Esophagus muscularis mucosa (tissue), 4 donors: Measurements from ENCODE around the gene NDUFAF2. TPM values are rescaled to one million over a fixed set of nuclear protein-coding genes. Genes with fewer than 3 reads are reported as not detected.

ENCODE experiments used
- DNase-seq: peaks from one replicate; pipeline ENCODE4 v3.0.0-alpha.2; 2017; ENCODE audit errors: extremely low spot score
- H3K27ac ChIP-seq, 4 donors: fragments of 200-600 bp; sonication (generic); replicated peaks in 1 of 4; 1 replicate in 3 of 4; 2 replicates in 1 of 4; pipeline ENCODE4 v1.5.1; 2016 to 2019; ENCODE audit warnings: mild to moderate bottlenecking in 1 of 4
- H3K27me3 ChIP-seq, 4 donors: fragments of 200-600 bp; sonication (generic); one replicate each; pipeline versions ENCODE4 v1.5.1 to v1.6.0; 2016 to 2019
- H3K36me3 ChIP-seq, 4 donors: fragments of 200-600 bp; sonication (generic); one replicate each; pipeline ENCODE4 v1.5.1; 2016 to 2019
- H3K4me1 ChIP-seq, 4 donors: fragments of 200-600 bp; sonication (generic); one replicate each; pipeline ENCODE4 v1.5.1; 2016 to 2019
- H3K4me3 ChIP-seq, 4 donors: fragments of 200-600 bp; sonication (generic); 1 replicate in 2 of 4; 2 replicates in 2 of 4; pipeline ENCODE4 v1.5.1; 2016 to 2019; ENCODE audit warnings: mild to moderate bottlenecking in 4 of 4, moderate library complexity in 1 of 4
- H3K9me3 ChIP-seq, 4 donors: fragments of 200-600 bp; sonication (generic); 1 replicate in 3 of 4; 2 replicates in 1 of 4; pipeline ENCODE4 v1.5.1; 2016 to 2019
- CTCF ChIP-seq, 3 experiments: fragments of 200-600 bp in 2 of 3; fragments of 450-650 bp in 1 of 3; sonication (generic) in 2 of 3; IDR thresholded peaks; one replicate each; pipeline ENCODE4 v1.5.1; 2017 to 2019; ENCODE audit warnings: antibody characterized with exemption in 3 of 3, mild to moderate bottlenecking in 2 of 3, moderate library complexity in 1 of 3
- EP300 ChIP-seq: sonication (generic); formaldehyde crosslinking; IDR thresholded peaks from one replicate; pipeline ENCODE4 v1.6.1; 2017; ENCODE audit warnings: antibody characterized with exemption
- POLR2A ChIP-seq: fragments of 450-650 bp; IDR thresholded peaks from one replicate; pipeline ENCODE4 v1.6.1; 2017; ENCODE audit warnings: antibody characterized with exemption, moderate library complexity, mild to moderate bottlenecking, low read depth
- POLR2AphosphoS5 ChIP-seq, 2 donors: sonication (generic); formaldehyde crosslinking; IDR thresholded peaks; one replicate each; pipeline ENCODE4 v1.6.1; 2017; ENCODE audit warnings: antibody characterized with exemption in 2 of 2
- WGBS: methylation state at CpG from one replicate; pipeline ENCODE4 v1.1.5; 2018; 5-methylcytosine and 5-hydroxymethylcytosine counted together
- intact Hi-C: fragments of 100-400 bp; cut with DNase I; formaldehyde crosslinking; loops from one replicate; pipeline ENCODE4 v1.15.1; 2023
- total RNA-seq, 4 donors: library from RNA; depleted of rRNA; stranded (reverse); fragments of >200 nt; gene quantifications; one replicate each; pipeline versions ENCODE4 v1.1.0 to v1.2.1, GENCODE V29; 2016

Gene NDUFAF2
- total RNA-seq, 4 donors from 2014 or later = 29.4 to 42.8 (median 39.6) TPM

DNA sequence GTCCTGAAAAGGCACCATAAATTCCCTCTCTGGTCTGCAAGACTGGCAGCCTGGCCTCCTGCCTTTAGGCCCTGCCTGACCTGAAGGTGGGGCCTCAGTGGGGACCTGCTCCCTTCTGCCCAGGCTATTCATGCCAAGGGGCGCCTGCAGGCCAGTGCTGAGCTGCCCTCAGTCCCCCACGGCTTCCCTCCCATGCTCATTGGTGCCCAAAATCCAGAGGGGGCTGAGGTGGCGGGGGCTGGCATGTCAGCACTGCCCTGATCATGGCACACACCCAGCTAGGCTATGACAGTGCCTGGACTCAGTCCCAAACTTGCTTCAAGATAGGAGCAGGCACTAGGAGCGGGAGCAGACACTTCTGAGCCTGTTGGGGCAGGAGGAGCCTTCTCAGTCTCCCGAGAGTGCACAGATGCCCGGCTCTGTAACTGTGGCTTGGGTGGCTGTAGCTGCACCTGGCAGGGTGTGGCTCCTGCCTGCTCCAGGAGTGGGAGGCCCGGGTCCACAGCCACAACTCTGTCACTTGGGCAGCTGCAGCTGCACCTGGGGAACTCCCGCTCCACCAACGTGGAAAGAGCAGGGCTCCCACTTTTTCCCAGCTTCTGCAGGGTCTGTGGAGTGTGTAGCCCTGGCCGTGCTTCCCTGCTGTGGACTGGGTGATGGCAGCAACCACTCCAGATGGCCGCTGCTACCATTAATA lies 49.0 kb downstream of the NDUFAF2 start:
- DNase-seq = no peak

GRCh38 chr5:60996368-60996767 lies 51.4 kb downstream of the NDUFAF2 start:
- no peaks in the 10 kb centered on the region for H3K27me3 ChIP-seq
- intact Hi-C loops = no loop called here
- H3K9me3 ChIP-seq = peaks cover 0 to 11% (median 0%) of the 10 kb centered on the region in 4 donors
- no peak overlapping the region for H3K27ac ChIP-seq
- no peak for TF ChIP-seq POLR2A
- TF ChIP-seq POLR2AphosphoS5 (IDR thresholded peaks at IDR 0.05) = no peak
- no peak for TF ChIP-seq CTCF (IDR thresholded peaks at IDR 0.05)
- TF ChIP-seq EP300 = no peak
- 82% methylated on average over 3 of the region's 3 CpGs for WGBS
- H3K4me1 ChIP-seq = peaks cover 13 to 36% (median 18%) of the 10 kb centered on the region in 4 donors
- no peak for DNase-seq
- no peak overlapping the region for H3K4me3 ChIP-seq
- peaks cover 0 to 9% (median 0%) of the 10 kb centered on the region in 4 donors for H3K36me3 ChIP-seq

More for the DNA sequence above, 49.0 kb downstream of the NDUFAF2 start:
- Histone ChIP-seq H3K4me3 (no peak overlapping the region), H3K27me3 (no peaks in the 10 kb centered on the region), H3K4me1 (peaks cover 13 to 32% (median 16%) of the 10 kb centered on the region in 4 donors), H3K27ac (no peak overlapping the region), H3K36me3 (peaks cover 0 to 9% (median 0%) of the 10 kb centered on the region in 4 donors), H3K9me3 (peaks cover 0 to 11% (median 1%) of the 10 kb centered on the region in 4 donors)
- 94% methylated on average over 9 of the region's 11 CpGs for whole genome bisulfite sequencing
- intact Hi-C loops = no loop called here
- TF ChIP-seq POLR2A (no peak), CTCF (IDR thresholded peaks at IDR 0.05) (no peak)

DNA sequence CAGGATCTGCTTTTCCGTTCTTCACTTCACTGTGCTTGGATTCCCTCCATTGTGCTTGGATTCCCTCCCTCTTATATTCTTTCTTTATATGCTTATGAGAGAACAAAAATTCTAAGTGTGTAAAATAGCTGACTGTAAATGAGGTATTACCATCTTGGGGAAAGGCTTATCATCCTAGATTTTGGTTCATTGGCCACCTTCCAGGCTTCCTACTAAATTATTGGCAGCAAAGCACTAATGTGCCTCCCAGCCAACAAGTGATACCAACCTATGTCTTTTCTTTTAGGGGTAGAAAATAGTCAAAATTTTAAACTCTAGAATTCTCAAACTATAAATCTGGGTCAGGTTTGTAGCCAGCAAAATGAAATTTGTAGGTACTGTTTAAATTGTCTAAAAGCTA lies 52.7 kb downstream of the NDUFAF2 start:
- peaks cover 10 to 26% (median 17%) of the 10 kb centered on the region in 4 donors for H3K4me1 ChIP-seq
- intact Hi-C loops = no loop called here
- TF ChIP-seq CTCF (IDR thresholded peaks at IDR 0.05) = no peak
- TF ChIP-seq POLR2AphosphoS5 (IDR thresholded peaks at IDR 0.05) = no peak
- TF ChIP-seq EP300 = no peak
- TF ChIP-seq POLR2A = no peak
- H3K27me3 ChIP-seq = no peaks in the 10 kb centered on the region
- no peak overlapping the region for H3K27ac ChIP-seq
- 85% methylated on average over 1 of the region's 1 CpG for WGBS
- no peak overlapping the region for H3K4me3 ChIP-seq
- H3K9me3 ChIP-seq = peaks cover 0 to 11% (median 0%) of the 10 kb centered on the region in 4 donors
- DNase-seq = no peak
- H3K36me3 ChIP-seq = peaks cover 0 to 9% (median 0%) of the 10 kb centered on the region in 4 donors

GRCh38 chr5:61000887-61001286 lies 55.9 kb downstream of the NDUFAF2 start:
- Histone ChIP-seq H3K4me3 (no peak overlapping the region), H3K9me3 (no peaks in the 10 kb centered on the region), H3K36me3 (no peaks in the 10 kb centered on the region), H3K27ac (no peak overlapping the region), H3K27me3 (no peaks in the 10 kb centered on the region), H3K4me1 (peaks cover 5 to 11% (median 7%) of the 10 kb centered on the region in 4 donors)
- TF ChIP-seq POLR2A (no peak), EP300 (no peak), POLR2AphosphoS5 (IDR thresholded peaks at IDR 0.05) (no peak), CTCF (IDR thresholded peaks at IDR 0.05) (no peak)
- intact Hi-C loops = no loop called here
- no peak for DNase-seq
